HEK293 (cell line): ENCODE data around the gene SETD2.

Experiments
- CTCF ChIA-PET: fragments of 350-600 bp; formaldehyde crosslinking; extraction: SDS; loops from one replicate; lab custom pipeline; 2021; ENCODE audit warnings: antibody characterized with exemption; lab: Yijun Ruan, JAX
- POLR2A ChIA-PET: fragments of 300-600 bp; formaldehyde crosslinking; extraction: SDS; loops from one replicate; lab custom pipeline; 2020; ENCODE audit warnings: antibody characterized with exemption, inconsistent platforms; lab: Yijun Ruan, JAX
- H3K27ac ChIP-seq: fragments of 200-500 bp; sonication (Bioruptor generic); 2 replicates; pipeline ENCODE4 v1.5.1; 2014; ENCODE audit warnings: low read depth, low read length, control low read depth, inconsistent platforms; ENCODE audit errors: extremely low read depth
- H3K36me3 ChIP-seq, 2 experiments: fragments of 200-500 bp in 1 of 2; sonication (Bioruptor generic) in 1 of 2; 1 replicate in 1 of 2; 2 replicates in 1 of 2; pipeline ENCODE4 v1.5.1; 2014 to 2017; ENCODE audit warnings: inconsistent platforms in 2 of 2, low read length in 2 of 2; ENCODE audit not compliant: control insufficient read depth in 2 of 2, insufficient read depth in 1 of 2
- H3K4me1 ChIP-seq: fragments of 200-500 bp; sonication (Bioruptor generic); 2 replicates; pipeline ENCODE4 v1.5.1; 2014; ENCODE audit warnings: mild to moderate bottlenecking, low read length, inconsistent platforms; ENCODE audit not compliant: control insufficient read depth, insufficient read depth
- H3K4me3 ChIP-seq: 2 replicates; pipeline ENCODE4 v1.5.1; 2011; ENCODE audit warnings: low read depth, mild to moderate bottlenecking, control low read depth, low read length, moderate library complexity
- H3K9me3 ChIP-seq: fragments of 200-500 bp; sonication (Bioruptor generic); 2 replicates; pipeline ENCODE4 v1.5.1; 2014; ENCODE audit warnings: low read depth, low read length, inconsistent platforms; ENCODE audit not compliant: control insufficient read depth, insufficient read depth
- BCL11A ChIP-seq: fragments of 450-650 bp; formaldehyde crosslinking; IDR thresholded peaks from 2 replicates; pipeline ENCODE4 v1.5.1; 2016; ENCODE audit warnings: low read depth, missing biosample characterization, missing genetic modification characterization
- KLF17 ChIP-seq: fragments of 450-650 bp; formaldehyde crosslinking; IDR thresholded peaks from 2 replicates; pipeline ENCODE4 v1.5.1; 2016; ENCODE audit warnings: missing biosample characterization, missing genetic modification characterization
- KLF8 ChIP-seq: fragments of 450-650 bp; formaldehyde crosslinking; IDR thresholded peaks from 2 replicates; pipeline ENCODE4 v1.5.1; 2016; ENCODE audit warnings: missing biosample characterization, missing genetic modification characterization
- MYNN ChIP-seq: fragments of 450-650 bp; formaldehyde crosslinking; IDR thresholded peaks from 2 replicates; pipeline ENCODE4 v1.5.1; 2016; ENCODE audit warnings: missing biosample characterization, missing genetic modification characterization, borderline replicate concordance
- SETDB1 ChIP-seq: IDR thresholded peaks from one replicate; pipeline ENCODE4 v1.6.1; 2017; ENCODE audit warnings: mild to moderate bottlenecking, low read length, moderate library complexity, mixed read lengths; ENCODE audit not compliant: insufficient read length
- TCF7L2 ChIP-seq: IDR thresholded peaks from 2 replicates; pipeline ENCODE4 v1.6.1; 2011; ENCODE audit warnings: low read depth, mild to moderate bottlenecking, inconsistent platforms, low read length, moderate library complexity, borderline replicate concordance
- ZIC2 ChIP-seq: fragments of 450-650 bp; formaldehyde crosslinking; IDR thresholded peaks from 2 replicates; pipeline ENCODE4 v1.5.1; 2016; ENCODE audit warnings: missing biosample characterization, missing genetic modification characterization
- ZNF146 ChIP-seq: fragments of 450-650 bp; formaldehyde crosslinking; IDR thresholded peaks from 2 replicates; pipeline ENCODE4 v1.5.1; 2016; ENCODE audit warnings: missing biosample characterization, missing genetic modification characterization
- ZNF148 ChIP-seq: fragments of 450-650 bp; formaldehyde crosslinking; IDR thresholded peaks from 2 replicates; pipeline ENCODE4 v1.5.0; 2017; ENCODE audit warnings: missing biosample characterization, missing genetic modification characterization, borderline replicate concordance
- ZNF26 ChIP-seq: fragments of 450-650 bp; formaldehyde crosslinking; IDR thresholded peaks from 2 replicates; pipeline ENCODE4 v1.5.1; 2016; ENCODE audit warnings: missing biosample characterization, missing genetic modification characterization
- ZNF266 ChIP-seq: fragments of 450-650 bp; formaldehyde crosslinking; IDR thresholded peaks from 2 replicates; pipeline ENCODE4 v1.5.1; 2016; ENCODE audit warnings: missing biosample characterization, missing genetic modification characterization, low read depth
- ZNF280D ChIP-seq: fragments of 450-650 bp; formaldehyde crosslinking; IDR thresholded peaks from 2 replicates; pipeline ENCODE4 v1.5.1; 2016; ENCODE audit warnings: missing biosample characterization, missing genetic modification characterization
- ZNF514 ChIP-seq: fragments of 450-650 bp; formaldehyde crosslinking; IDR thresholded peaks from 2 replicates; pipeline ENCODE4 v1.5.1; 2016; ENCODE audit warnings: missing biosample characterization, missing genetic modification characterization
- ZNF529 ChIP-seq: fragments of 450-650 bp; formaldehyde crosslinking; IDR thresholded peaks from 2 replicates; pipeline ENCODE4 v1.5.1; 2017; ENCODE audit warnings: missing genetic modification characterization, missing biosample characterization; ENCODE audit not compliant: insufficient replicate concordance
- ZNF580 ChIP-seq: fragments of 450-650 bp; formaldehyde crosslinking; IDR thresholded peaks from 2 replicates; pipeline ENCODE4 v1.5.1; 2016; ENCODE audit warnings: missing biosample characterization, missing genetic modification characterization
- ZNF600 ChIP-seq: fragments of 450-650 bp; formaldehyde crosslinking; IDR thresholded peaks from 2 replicates; pipeline ENCODE4 v1.5.1; 2016; ENCODE audit warnings: missing biosample characterization, missing genetic modification characterization
- ZNF610 ChIP-seq: fragments of 450-650 bp; formaldehyde crosslinking; IDR thresholded peaks from 2 replicates; pipeline ENCODE4 v1.5.1; 2016; ENCODE audit warnings: missing biosample characterization, missing genetic modification characterization, borderline replicate concordance
- ZNF654 ChIP-seq: fragments of 450-650 bp; formaldehyde crosslinking; IDR thresholded peaks from 2 replicates; pipeline ENCODE4 v1.5.1; 2016; ENCODE audit warnings: low read depth, missing biosample characterization, missing genetic modification characterization
- ZNF692 ChIP-seq: fragments of 450-650 bp; formaldehyde crosslinking; IDR thresholded peaks from 2 replicates; pipeline ENCODE4 v1.5.1; 2016; ENCODE audit warnings: missing biosample characterization, missing genetic modification characterization
- ZNF701 ChIP-seq: fragments of 450-650 bp; formaldehyde crosslinking; IDR thresholded peaks from 2 replicates; pipeline ENCODE4 v1.5.1; 2016; ENCODE audit warnings: missing biosample characterization, missing genetic modification characterization
- ZNF785 ChIP-seq: fragments of 450-650 bp; formaldehyde crosslinking; IDR thresholded peaks from 2 replicates; pipeline ENCODE4 v1.5.1; 2016; ENCODE audit warnings: missing biosample characterization, missing genetic modification characterization
- ZNF791 ChIP-seq: fragments of 450-650 bp; formaldehyde crosslinking; IDR thresholded peaks from 2 replicates; pipeline ENCODE4 v1.5.1; 2016; ENCODE audit warnings: missing biosample characterization, missing genetic modification characterization
- ZNF843 ChIP-seq: fragments of 450-650 bp; formaldehyde crosslinking; IDR thresholded peaks from 2 replicates; pipeline ENCODE4 v1.5.1; 2016; ENCODE audit warnings: missing biosample characterization, missing genetic modification characterization

SETD2 gene

GRCh38 chr3:47018269-47018611 is 145.7 kb downstream of the SETD2 start (continued):
- TF ChIP-seq ZNF148 (tag by site-specific recombination) (no peak), KLF8 (tag by site-specific recombination) (no peak), ZNF610 (no peak), ZNF280D (tag by site-specific recombination) (no peak), ZNF654 (tag by site-specific recombination) (no peak), ZNF529 (no peak), KLF17 (tag by site-specific recombination) (no peak), ZNF692 (tag by site-specific recombination) (no peak)

GRCh38 chr3:47017504-47018268 is 146.2 kb downstream of the SETD2 start:
- ChIA-PET POLR2A (no interaction called here), CTCF (interaction anchor here (0.6 kb wide), 1 partner anchor 84 kb away, joined by 3 read pairs; no protein-coding TSS in a partner anchor)
- Histone ChIP-seq H3K9me3 (no peaks in the 10 kb centered on the region), H3K36me3 (peaks cover 0 to 66% of the 10 kb centered on the region in 2 experiments; a peak in 1 of 3 replicates), H3K27ac (no peak overlapping the region), H3K4me3 (no peak overlapping the region), H3K4me1 (no peaks in the 10 kb centered on the region)
- no peak for TF ChIP-seq ZNF600 (tag by site-specific recombination)
- TF ChIP-seq ZNF701 (tag by site-specific recombination), result no peak
- peak; percentile 71 for TF ChIP-seq ZIC2 (tag by site-specific recombination)
- TF ChIP-seq ZNF26 (tag by site-specific recombination), result no peak
- no peak for TF ChIP-seq ZNF785 (tag by site-specific recombination)
- no peak for TF ChIP-seq ZNF514 (tag by site-specific recombination)
- TF ChIP-seq ZNF580, result no peak
- no peak for TF ChIP-seq ZNF843 (tag by site-specific recombination)
- no peak for TF ChIP-seq ZNF266
- TF ChIP-seq BCL11A (tag by site-specific recombination), result no peak
- no peak for TF ChIP-seq TCF7L2
- TF ChIP-seq ZNF146, result peak; percentile 66
- TF ChIP-seq ZNF791, result no peak
- TF ChIP-seq SETDB1, result no peak
- no peak for TF ChIP-seq MYNN (tag by site-specific recombination)
